Measurements from ENCODE around the gene SLC1A2. TPM values are rescaled to one million over a fixed set of nuclear protein-coding genes. Genes with fewer than 3 reads are reported as not detected.

Gene SLC1A2
- total RNA-seq, 1 experiment from 2014 or later, result not detected

GRCh38 chr11:35330156-35330889 is 89.0 kb downstream of the SLC1A2 start:
- no peak for DNase-seq (ENCODE audit: extremely low read depth, low read depth)

- DNase-seq (ENCODE audit: extremely low read depth, low read depth), result no peak
Observed at GRCh38 chr11:35327829-35328228, 91.5 kb downstream of the SLC1A2 start.

- DNase-seq (ENCODE audit: extremely low read depth, low read depth), result no peak
Observed at GRCh38 chr11:35326266-35326879, 93.0 kb downstream of the SLC1A2 start.

GRCh38 chr11:35324981-35325380 is 94.4 kb downstream of the SLC1A2 start:
- no peak for DNase-seq (ENCODE audit: extremely low read depth, low read depth)

- DNase-seq (ENCODE audit: extremely low read depth, low read depth), result no peak
Observed at GRCh38 chr11:35324183-35324886, 95.0 kb downstream of the SLC1A2 start.

- DNase-seq (ENCODE audit: extremely low read depth, low read depth), result no peak
Observed at GRCh38 chr11:35323076-35323868, 96.1 kb downstream of the SLC1A2 start.

- DNase-seq (ENCODE audit: extremely low read depth, low read depth), result no peak
Observed at GRCh38 chr11:35322318-35322979, 96.9 kb downstream of the SLC1A2 start.

GRCh38 chr11:35321532-35322317 is 97.6 kb downstream of the SLC1A2 start:
- no peak for DNase-seq (ENCODE audit: extremely low read depth, low read depth)

GRCh38 chr11:35321111-35321510 is 98.2 kb downstream of the SLC1A2 start:
- no peak for DNase-seq (ENCODE audit: extremely low read depth, low read depth)

- DNase-seq (ENCODE audit: extremely low read depth, low read depth), result no peak
Observed at GRCh38 chr11:35318977-35319925, 100.1 kb downstream of the SLC1A2 start.

- DNase-seq (ENCODE audit: extremely low read depth, low read depth), result no peak
Observed at GRCh38 chr11:35318309-35318708, 101.0 kb downstream of the SLC1A2 start.

GRCh38 chr11:35317253-35317652 is 102.1 kb downstream of the SLC1A2 start:
- no peak for DNase-seq (ENCODE audit: extremely low read depth, low read depth)

GRCh38 chr11:35316161-35316560 is 103.2 kb downstream of the SLC1A2 start:
- DNase-seq (ENCODE audit: extremely low read depth, low read depth), result no peak

- DNase-seq (ENCODE audit: extremely low read depth, low read depth), result no peak
Observed at GRCh38 chr11:35313760-35314153, 105.6 kb downstream of the SLC1A2 start.

GRCh38 chr11:35313066-35313759 is 106.1 kb downstream of the SLC1A2 start:
- DNase-seq (ENCODE audit: extremely low read depth, low read depth), result no peak

GRCh38 chr11:35311331-35311730 is 108.0 kb downstream of the SLC1A2 start:
- no peak for DNase-seq (ENCODE audit: extremely low read depth, low read depth)

- DNase-seq (ENCODE audit: extremely low read depth, low read depth), result no peak
Observed at GRCh38 chr11:35308157-35308556, 111.2 kb downstream of the SLC1A2 start.

- DNase-seq (ENCODE audit: extremely low read depth, low read depth), result no peak
Observed at GRCh38 chr11:35307221-35307621, 112.1 kb downstream of the SLC1A2 start.
